ENCODE data around the gene GHRL. TPM values are rescaled to one million over a fixed set of nuclear protein-coding genes. Genes with fewer than 3 reads are reported as not detected.

The GHRL gene
- total and polyA plus RNA-seq, 2 of the 4 experiments (the other 2 are of a cell fraction): 0.27 TPM; not detected in 1

DNA sequence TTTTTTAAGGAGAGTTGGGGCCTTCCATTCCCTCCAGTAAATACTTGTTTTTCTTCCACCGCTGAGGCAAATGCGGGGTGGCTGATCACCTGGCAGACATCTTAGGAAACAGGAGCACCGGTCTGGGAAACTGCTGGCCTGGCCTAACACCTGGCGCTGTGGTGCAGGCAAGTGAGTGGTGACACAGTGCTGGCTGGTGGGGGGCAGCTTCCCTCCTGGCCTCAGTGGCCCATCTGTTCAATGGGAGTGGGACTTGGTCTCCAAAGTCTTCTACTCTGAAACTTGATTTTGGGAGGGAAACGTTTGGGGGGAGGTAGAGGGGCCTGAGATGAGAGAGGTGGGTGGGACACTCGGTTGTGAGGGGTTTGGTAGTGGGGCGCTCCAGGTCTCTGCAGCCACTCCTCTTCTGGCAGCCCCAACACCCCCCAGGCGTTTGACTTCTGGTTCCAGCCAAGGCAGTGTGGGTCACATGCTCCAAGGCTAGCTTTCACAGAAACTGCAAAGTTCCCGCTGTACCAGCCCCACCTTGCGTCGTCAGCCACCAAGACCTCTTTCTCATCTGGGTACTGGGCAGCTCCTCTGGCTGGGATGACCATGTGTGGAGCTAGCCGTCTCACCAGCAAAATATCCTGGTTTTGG is 4.7 kb downstream of the GHRL start:
- H3K36me3 ChIP-seq (ENCODE audit: control insufficient read depth, insufficient read depth, low read length): peaks cover 30% of the 10 kb centered on the region
- dilution Hi-C loops (cut with HindIII; ENCODE audit: low sequenced_read_pairs, unreplicated experiment): no loop called here
- H3K4ac ChIP-seq (ENCODE audit: low read depth, low read length): no peak overlapping the region

More for the DNA sequence above, 4.7 kb downstream of the GHRL start:
- ChIA-PET CTCF (no interaction called here), POLR2A (ENCODE audit: unreplicated experiment) (no interaction called here)
- Histone ChIP-seq H2BK20ac (ENCODE audit: low read depth, low read length) (no peak overlapping the region), H3K18ac (ENCODE audit: low read depth, low read length) (no peak overlapping the region), H3K23ac (ENCODE audit: low read depth, low read length) (no peak overlapping the region), H3K4me1 (ENCODE audit: control insufficient read depth, insufficient read depth, low read length) (no peaks in the 10 kb centered on the region), H3K27me3 (ENCODE audit: control insufficient read depth, insufficient read depth, low read length) (no peaks in the 10 kb centered on the region), H4K20me1 (ENCODE audit: insufficient read depth, low read length) (no peaks in the 10 kb centered on the region), H4K5ac (ENCODE audit: low read depth, low read length) (no peak overlapping the region), H2BK5ac (ENCODE audit: low read depth, low read length, poor library complexity, severe bottlenecking) (no peak overlapping the region), H2AK9ac (replicated peaks; ENCODE audit: low read depth, low read length, poor library complexity) (no peak overlapping the region), H3K9ac (ENCODE audit: low read depth, low read length) (no peak overlapping the region), H3K79me1 (ENCODE audit: low read depth in 1 of 2, low read length in 2 of 2) (no peaks in the 10 kb centered on the region; a peak in 1 of 4 replicates), H3K56ac (ENCODE audit: extremely low read depth, insufficient read depth, low read length) (no peak overlapping the region), H4K91ac (ENCODE audit: insufficient read depth, low read depth, low read length) (no peak overlapping the region), H3K4me3 (ENCODE audit: insufficient read depth, low read depth, low read length) (no peak overlapping the region), H4K8ac (ENCODE audit: low read depth in 2 of 2, low read length in 2 of 2) (no peak overlapping the region), H2AFZ (replicated peaks; ENCODE audit: low read length, poor library complexity) (no peak overlapping the region), H3K27ac (ENCODE audit: insufficient read depth, low read length) (no peak overlapping the region), H3K14ac (replicated peaks; ENCODE audit: low read depth, low read length) (no peak overlapping the region), H3K9me1 (ENCODE audit: insufficient read depth, low read length) (peaks cover 3% of the 10 kb centered on the region; the same call in 1 of the 2 replicates), H3K4me2 (ENCODE audit: low read depth, low read length) (no peak overlapping the region), H2BK120ac (ENCODE audit: low read depth, low read length) (no peak overlapping the region), H2BK15ac (ENCODE audit: low read depth, low read length) (no peak overlapping the region), H3K9me3 (ENCODE audit: control insufficient read depth, insufficient read depth, low read length) (no peaks in the 10 kb centered on the region), H2AK5ac (ENCODE audit: low read depth, low read length) (no peak overlapping the region)
- in situ Hi-C loops (cut with MboI; ENCODE audit: low sequenced_read_pairs): no loop called here
- intact Hi-C loops (cut with micrococcal nuclease): loop anchor here (1.0 to 10.0 kb wide), 2 partner anchors 356 to 443 kb away; partner anchors contain the start of gene RPUSD3
- DNase-seq (no peak), ATAC-seq (ENCODE audit: low read depth) (no peak)
- WGBS, 2 experiments (ENCODE audit: extremely low coverage in 2 of 2, insufficient read length in 1 of 2): 82% methylated on average over 3 of the region's 12 CpGs; no CpG with 5 or more reads in 1 of the 2 experiments
- TF ChIP-seq SMC3 (IDR thresholded peaks at IDR 0.05; ENCODE audit: low read depth, low read length) (no peak), BHLHE40 (IDR thresholded peaks at IDR 0.05; ENCODE audit: low read depth, low read length) (no peak), RCOR1 (IDR thresholded peaks at IDR 0.05; ENCODE audit: insufficient replicate concordance, low read length) (no peak), NFE2L2 (IDR thresholded peaks at IDR 0.05; ENCODE audit: low read depth, low read length) (no peak), RFX5 (IDR thresholded peaks at IDR 0.05; ENCODE audit: low read depth, low read length) (no peak), MAZ (IDR thresholded peaks at IDR 0.05; ENCODE audit: borderline replicate concordance, low read depth, low read length) (no peak), RAD21 (IDR thresholded peaks at IDR 0.05; ENCODE audit: low read length) (no peak), MXI1 (IDR thresholded peaks at IDR 0.05; ENCODE audit: borderline replicate concordance, low read depth, low read length) (no peak), FOS (IDR thresholded peaks at IDR 0.05; ENCODE audit: low read depth, low read length) (no peak), POLR2A (IDR thresholded peaks at IDR 0.05; ENCODE audit: low read depth, low read length) (no peak), MAFK (IDR thresholded peaks at IDR 0.05; ENCODE audit: low read depth, low read length) (no peak), CEBPB (IDR thresholded peaks at IDR 0.05; ENCODE audit: low read depth, low read length) (no peak), CHD1 (IDR thresholded peaks at IDR 0.05; ENCODE audit: low read depth, low read length) (no peak)
- TF ChIP-seq, protein P1, sequence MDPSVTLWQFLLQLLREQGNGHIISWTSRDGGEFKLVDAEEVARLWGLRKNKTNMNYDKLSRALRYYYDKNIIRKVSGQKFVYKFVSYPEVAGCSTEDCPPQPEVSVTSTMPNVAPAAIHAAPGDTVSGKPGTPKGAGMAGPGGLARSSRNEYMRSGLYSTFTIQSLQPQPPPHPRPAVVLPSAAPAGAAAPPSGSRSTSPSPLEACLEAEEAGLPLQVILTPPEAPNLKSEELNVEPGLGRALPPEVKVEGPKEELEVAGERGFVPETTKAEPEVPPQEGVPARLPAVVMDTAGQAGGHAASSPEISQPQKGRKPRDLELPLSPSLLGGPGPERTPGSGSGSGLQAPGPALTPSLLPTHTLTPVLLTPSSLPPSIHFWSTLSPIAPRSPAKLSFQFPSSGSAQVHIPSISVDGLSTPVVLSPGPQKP (IDR thresholded peaks at IDR 0.05; ENCODE audit: borderline replicate concordance, low read depth, low read length): no peak
- TF ChIP-seq, protein P2, sequence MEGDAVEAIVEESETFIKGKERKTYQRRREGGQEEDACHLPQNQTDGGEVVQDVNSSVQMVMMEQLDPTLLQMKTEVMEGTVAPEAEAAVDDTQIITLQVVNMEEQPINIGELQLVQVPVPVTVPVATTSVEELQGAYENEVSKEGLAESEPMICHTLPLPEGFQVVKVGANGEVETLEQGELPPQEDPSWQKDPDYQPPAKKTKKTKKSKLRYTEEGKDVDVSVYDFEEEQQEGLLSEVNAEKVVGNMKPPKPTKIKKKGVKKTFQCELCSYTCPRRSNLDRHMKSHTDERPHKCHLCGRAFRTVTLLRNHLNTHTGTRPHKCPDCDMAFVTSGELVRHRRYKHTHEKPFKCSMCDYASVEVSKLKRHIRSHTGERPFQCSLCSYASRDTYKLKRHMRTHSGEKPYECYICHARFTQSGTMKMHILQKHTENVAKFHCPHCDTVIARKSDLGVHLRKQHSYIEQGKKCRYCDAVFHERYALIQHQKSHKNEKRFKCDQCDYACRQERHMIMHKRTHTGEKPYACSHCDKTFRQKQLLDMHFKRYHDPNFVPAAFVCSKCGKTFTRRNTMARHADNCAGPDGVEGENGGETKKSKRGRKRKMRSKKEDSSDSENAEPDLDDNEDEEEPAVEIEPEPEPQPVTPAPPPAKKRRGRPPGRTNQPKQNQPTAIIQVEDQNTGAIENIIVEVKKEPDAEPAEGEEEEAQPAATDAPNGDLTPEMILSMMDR (conservative IDR thresholded peaks at IDR 0.05; ENCODE audit: low read depth, low read length): no peak
- TF ChIP-seq, protein P3, sequence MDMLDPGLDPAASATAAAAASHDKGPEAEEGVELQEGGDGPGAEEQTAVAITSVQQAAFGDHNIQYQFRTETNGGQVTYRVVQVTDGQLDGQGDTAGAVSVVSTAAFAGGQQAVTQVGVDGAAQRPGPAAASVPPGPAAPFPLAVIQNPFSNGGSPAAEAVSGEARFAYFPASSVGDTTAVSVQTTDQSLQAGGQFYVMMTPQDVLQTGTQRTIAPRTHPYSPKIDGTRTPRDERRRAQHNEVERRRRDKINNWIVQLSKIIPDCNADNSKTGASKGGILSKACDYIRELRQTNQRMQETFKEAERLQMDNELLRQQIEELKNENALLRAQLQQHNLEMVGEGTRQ (IDR thresholded peaks at IDR 0.05; ENCODE audit: low read depth, low read length): no peak
- no TSS peak for BruUV-seq (replicated peaks)

All from IMR-90 (cell line).